ENCODE results near the gene VIP.
"Not testable (repeated sequence)": the region's sequence is repeated elsewhere in the genome, so short reads cannot be mapped to it uniquely, and the experiment has no call there.

Gene VIP

DNA sequence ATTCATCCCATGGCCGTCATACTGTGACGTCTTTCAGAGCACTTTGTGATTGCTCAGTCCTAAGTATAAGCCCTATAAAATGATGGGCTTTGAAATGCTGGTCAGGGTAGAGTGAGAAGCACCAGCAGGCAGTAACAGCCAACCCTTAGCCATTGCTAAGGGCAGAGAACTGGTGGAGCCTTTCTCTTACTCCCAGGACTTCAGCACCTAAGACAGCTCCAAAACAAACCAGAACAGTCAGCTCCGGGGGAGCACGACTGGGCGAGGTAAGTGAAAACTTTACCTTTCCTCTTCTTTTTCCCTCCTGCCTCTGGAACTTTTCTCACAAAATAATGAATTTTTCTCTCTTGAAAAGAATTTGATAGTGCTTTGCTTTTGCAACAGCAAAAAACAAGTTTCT lies at the start of gene VIP:
VIP (plus strand) TSS at position 104 of the 400 bp plus-strand sequence. CDS start 1,381 bp downstream, outside the sequence.
- DNase-seq (ENCODE audit: low read depth in 3 of 3) = no peak

DNA sequence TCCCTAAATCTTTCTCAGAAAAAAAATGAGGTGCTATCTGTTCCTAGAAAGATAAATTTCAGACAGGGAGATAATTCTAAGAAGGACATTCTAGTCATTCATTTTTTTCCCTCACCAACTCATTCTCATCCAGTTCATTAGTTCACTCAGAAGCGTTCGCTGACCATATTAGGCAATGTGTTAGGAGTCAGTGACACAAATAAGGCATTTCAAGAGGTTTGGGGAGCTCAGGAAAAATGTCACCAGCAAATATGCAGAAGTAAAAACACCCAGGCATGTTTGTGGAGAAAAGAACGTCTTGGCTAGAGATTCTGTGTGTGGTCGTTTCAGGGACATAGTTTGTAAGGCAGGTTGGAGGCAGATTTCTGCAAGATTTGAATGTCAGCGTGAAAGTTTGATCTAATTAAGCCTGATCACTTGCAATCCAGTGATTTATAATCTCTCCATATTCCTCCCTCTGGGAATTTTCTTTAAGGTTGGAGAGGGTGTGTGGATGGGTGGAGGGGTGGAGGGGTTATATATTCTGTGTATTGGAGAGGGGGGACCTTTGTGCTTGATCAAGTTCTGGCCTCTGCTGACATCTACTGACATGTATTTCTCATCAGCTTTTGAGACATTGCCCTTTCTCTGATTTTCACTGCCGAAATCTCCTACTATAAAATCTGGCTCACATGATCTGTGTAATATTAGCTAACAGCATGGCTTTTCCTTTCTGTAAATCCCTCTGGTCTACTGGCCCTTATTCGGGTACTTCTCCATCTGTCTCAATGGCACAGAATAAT lies 49.3 kb upstream of the VIP start:
- no peak for DNase-seq (ENCODE audit: low read depth in 3 of 3)

GRCh38 chr6:152701863-152702401 lies 48.7 kb upstream of the VIP start:
- no peak for DNase-seq (ENCODE audit: low read depth in 3 of 3)

- DNase-seq (ENCODE audit: low read depth in 3 of 3) = not testable (repeated sequence)
Measured at GRCh38 chr6:152703750-152704149, 46.8 kb upstream of the VIP start.

GRCh38 chr6:152705327-152705726 lies 45.3 kb upstream of the VIP start:
- DNase-seq (ENCODE audit: low read depth in 3 of 3) = no peak

- DNase-seq (ENCODE audit: low read depth in 3 of 3) = no peak
Measured at GRCh38 chr6:152716322-152716721, 34.3 kb upstream of the VIP start.

- DNase-seq (ENCODE audit: low read depth in 3 of 3) = no peak
Measured at GRCh38 chr6:152720974-152721373, 29.6 kb upstream of the VIP start.

- no peak for DNase-seq (ENCODE audit: low read depth in 3 of 3)
Measured at GRCh38 chr6:152721956-152722355, 28.6 kb upstream of the VIP start.

GRCh38 chr6:152723398-152723797 lies 27.2 kb upstream of the VIP start:
- no peak for DNase-seq (ENCODE audit: low read depth in 3 of 3)

- no peak for DNase-seq (ENCODE audit: low read depth in 3 of 3)
Measured at GRCh38 chr6:152726313-152726712, 24.3 kb upstream of the VIP start.

DNA sequence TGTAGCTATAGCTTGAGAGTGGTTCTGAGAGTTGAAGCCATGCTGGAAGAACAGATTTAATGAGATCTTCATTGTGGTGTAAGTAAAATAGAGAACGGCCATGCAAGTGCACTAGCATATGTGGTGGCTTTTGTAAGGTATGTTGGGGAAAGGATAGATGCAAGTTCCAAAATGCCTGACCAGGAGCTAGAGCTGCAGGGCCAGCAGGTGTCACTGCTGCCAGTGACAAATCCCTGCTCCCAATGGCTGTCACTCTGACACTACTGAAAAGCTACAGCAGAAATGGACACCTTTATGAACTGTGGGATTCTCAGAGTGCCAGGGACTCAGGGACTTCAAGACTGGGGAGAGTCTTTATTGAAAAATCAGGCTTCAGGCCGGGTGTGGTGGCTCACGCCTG lies 23.1 kb upstream of the VIP start:
- no peak for DNase-seq (ENCODE audit: low read depth in 3 of 3)

GRCh38 chr6:152734630-152735029 lies 16.0 kb upstream of the VIP start:
- DNase-seq (ENCODE audit: low read depth in 3 of 3) = no peak

DNA sequence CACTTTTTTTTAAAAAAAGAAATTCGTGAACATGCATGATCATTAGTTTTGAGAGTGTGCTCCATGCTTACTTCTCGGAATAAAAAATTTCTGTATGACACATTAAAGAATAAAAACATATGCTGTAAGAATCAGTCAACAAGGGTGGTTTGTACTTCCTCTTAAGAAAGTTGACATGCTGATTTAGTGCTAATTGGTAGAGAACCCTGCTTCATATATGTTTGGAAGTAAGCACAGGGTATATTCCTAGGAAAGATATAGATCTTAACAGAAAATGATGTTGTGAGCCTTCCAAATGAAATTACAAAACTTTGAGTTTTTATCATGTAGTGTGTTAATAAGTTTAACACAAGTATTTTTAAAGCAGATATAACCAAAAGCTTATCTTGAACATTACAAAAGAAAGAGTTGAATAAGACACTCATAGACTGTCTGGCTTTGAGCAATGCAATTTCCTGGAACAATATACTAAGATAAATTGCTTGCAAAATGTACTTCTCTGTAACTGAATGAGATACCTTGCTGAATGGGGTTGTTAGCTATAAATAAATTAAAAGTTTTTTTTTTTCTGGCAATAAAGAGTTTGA lies 13.8 kb upstream of the VIP start:
- DNase-seq (ENCODE audit: low read depth in 3 of 3) = no peak

GRCh38 chr6:152745509-152746171 lies 5.0 kb upstream of the VIP start:
- no peak for DNase-seq (ENCODE audit: low read depth in 3 of 3)

- no peak for DNase-seq (ENCODE audit: low read depth in 3 of 3)
Measured at GRCh38 chr6:152746172-152746553, 4.4 kb upstream of the VIP start.

GRCh38 chr6:152748843-152749242 lies 1.8 kb upstream of the VIP start:
- DNase-seq (ENCODE audit: low read depth in 3 of 3) = no peak

GRCh38 chr6:152749336-152749735 lies 1.3 kb upstream of the VIP start:
- no peak for DNase-seq (ENCODE audit: low read depth in 3 of 3)

GRCh38 chr6:152765331-152765730 lies 14.7 kb downstream of the VIP start:
- no peak for DNase-seq (ENCODE audit: low read depth in 3 of 3)

DNA sequence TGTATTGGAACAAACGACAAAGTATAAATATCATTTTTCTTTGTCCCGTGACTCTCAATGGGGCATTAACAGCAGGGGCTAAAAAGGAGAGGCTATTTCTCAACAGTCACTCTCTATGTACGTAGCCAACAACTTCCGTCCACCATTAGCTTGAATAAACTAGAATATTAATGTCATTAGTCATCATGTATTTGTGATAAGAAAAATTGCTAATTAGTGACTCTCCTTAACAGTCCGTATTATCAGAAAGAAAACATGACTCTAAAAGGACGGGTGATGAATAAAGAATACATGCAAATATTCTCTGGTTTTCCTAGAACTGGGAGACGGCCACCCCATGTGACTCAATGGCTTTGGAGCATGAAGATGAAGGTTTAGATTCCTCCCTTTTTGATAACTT lies 18.6 kb downstream of the VIP start:
- no peak for DNase-seq (ENCODE audit: low read depth in 3 of 3)

DNA sequence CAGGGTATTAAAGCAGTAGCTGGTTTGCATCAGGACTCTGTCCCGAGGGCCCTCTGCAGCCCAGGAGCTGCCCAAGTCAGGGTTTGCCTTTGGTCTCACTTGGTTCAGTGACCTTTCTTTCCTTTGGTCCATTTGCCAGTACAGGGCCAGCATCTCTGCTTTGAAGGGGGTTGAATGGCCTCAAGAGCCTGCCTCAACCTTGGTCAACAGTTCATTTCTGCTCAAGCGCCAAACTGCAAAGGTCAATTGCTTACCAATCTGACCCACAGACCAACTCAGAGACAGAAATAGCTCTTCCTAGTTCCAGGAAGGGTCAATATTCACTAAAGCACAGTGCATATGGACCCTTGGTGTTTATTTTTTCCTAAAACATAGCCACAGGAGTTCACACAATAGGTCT lies 19.4 kb downstream of the VIP start:
- DNase-seq (ENCODE audit: low read depth in 3 of 3) = no peak

DNA sequence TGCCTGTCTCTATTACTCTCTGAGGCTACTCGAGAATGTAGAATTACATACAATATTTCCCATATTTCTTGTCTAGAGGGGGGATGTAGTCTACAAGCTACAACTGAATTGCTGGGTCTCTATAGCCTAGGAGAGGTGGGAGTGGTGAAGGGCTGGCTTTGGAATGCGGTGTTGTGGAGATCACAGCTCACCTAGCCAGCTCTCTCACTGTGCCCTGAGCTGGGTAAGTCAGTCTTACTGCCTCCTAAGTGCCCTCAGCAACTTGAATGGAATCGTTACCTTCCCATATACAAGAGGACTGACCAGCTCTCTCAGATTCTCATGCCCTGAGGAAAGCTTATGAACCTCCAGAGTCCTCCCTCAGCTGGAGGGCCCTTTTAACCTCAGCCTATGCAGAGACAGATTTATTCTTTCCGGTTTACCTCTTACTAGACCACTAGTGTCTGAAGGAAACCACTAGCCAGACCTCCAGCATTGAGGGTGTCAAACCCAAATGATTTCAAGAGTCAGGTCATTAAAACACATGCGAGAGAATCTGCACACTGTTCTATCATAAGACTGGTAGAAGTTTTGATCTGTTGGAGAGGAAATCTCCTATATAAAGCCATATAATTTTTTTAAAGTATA lies 20.6 kb downstream of the VIP start:
- no peak for DNase-seq (ENCODE audit: low read depth in 3 of 3)

GRCh38 chr6:152775428-152775827 lies 24.8 kb downstream of the VIP start:
- DNase-seq (ENCODE audit: low read depth in 3 of 3) = no peak
